Right atrium auricular region (tissue), 2 donors: ENCODE measurements around the gene ZC3H12C. TPM values are rescaled to one million over a fixed set of nuclear protein-coding genes. Genes with fewer than 3 reads are reported as not detected.
A peak's percentile ranks its signal among the peaks of the same experiment; 100 is the strongest.

Experiments used
- DNase-seq: peaks from one replicate; pipeline ENCODE4 v3.0.0-alpha.2; 2019; ENCODE audit warnings: low spot score
- H3K27ac ChIP-seq, 2 donors: fragments of 200-600 bp; sonication (generic); 1 replicate in 1 of 2; 2 replicates in 1 of 2; pipeline ENCODE4 v1.5.1; 2016 to 2019
- H3K27me3 ChIP-seq, 2 donors: fragments of 200-600 bp; sonication (generic); one replicate each; pipeline versions ENCODE4 v1.5.1 to v1.6.0; 2017 to 2019
- H3K36me3 ChIP-seq: fragments of 200-600 bp; sonication (generic); one replicate; pipeline ENCODE4 v1.5.1; 2016
- H3K4me1 ChIP-seq, 2 donors: fragments of 200-600 bp; sonication (generic); one replicate each; pipeline versions ENCODE4 v1.5.1 to v1.6.0; 2017 to 2019
- H3K4me3 ChIP-seq, 2 donors: fragments of 200-600 bp; sonication (generic); 1 replicate in 1 of 2; 2 replicates in 1 of 2; pipeline ENCODE4 v1.5.1; 2017 to 2019; ENCODE audit warnings: mild to moderate bottlenecking in 1 of 2, moderate library complexity in 1 of 2
- H3K9me3 ChIP-seq, 2 donors: fragments of 200-600 bp; sonication (generic); one replicate each; pipeline ENCODE4 v1.5.1; 2019
- CTCF ChIP-seq, 2 donors: fragments of 200-600 bp; sonication (generic); IDR thresholded peaks; one replicate each; pipeline ENCODE4 v1.5.1; 2019; ENCODE audit warnings: antibody characterized with exemption in 2 of 2
- total RNA-seq, 2 donors: library from RNA; depleted of rRNA; stranded (reverse); fragments of >200 nt; gene quantifications; one replicate each; pipeline ENCODE4 v1.1.0, GENCODE V29; 2016

Gene ZC3H12C
- total RNA-seq, 2 donors from 2014 or later: 12.7 to 14.7 TPM

- no peaks in the 10 kb centered on the region for H3K27me3 ChIP-seq
- DNase-seq: peak; percentile 47
- no peak for TF ChIP-seq CTCF (IDR thresholded peaks at IDR 0.05)
- no peaks in the 10 kb centered on the region for H3K9me3 ChIP-seq
- no peak overlapping the region for H3K27ac ChIP-seq
- H3K4me3 ChIP-seq: no peak overlapping the region
- H3K4me1 ChIP-seq: no peaks in the 10 kb centered on the region
- peaks cover 33% of the 10 kb centered on the region for H3K36me3 ChIP-seq
These were observed 72.1 kb downstream of the ZC3H12C start for GRCh38 chr11:110165039-110165925.

GRCh38 chr11:110168033-110168803 lies 75.0 kb downstream of the ZC3H12C start:
- no peak for TF ChIP-seq CTCF (IDR thresholded peaks at IDR 0.05)
- DNase-seq: no peak
- no peaks in the 10 kb centered on the region for H3K27me3 ChIP-seq

GRCh38 chr11:110169738-110170137 lies 76.5 kb downstream of the ZC3H12C start:
- no peak for DNase-seq
- H3K4me1 ChIP-seq: peaks cover 0 to 7% of the 10 kb centered on the region in 2 donors

More at GRCh38 chr11:110168033-110168803, 75.0 kb downstream of the ZC3H12C start:
- Histone ChIP-seq H3K4me1 (no peaks in the 10 kb centered on the region), H3K36me3 (peaks cover 26% of the 10 kb centered on the region), H3K9me3 (no peaks in the 10 kb centered on the region), H3K4me3 (no peak overlapping the region), H3K27ac (no peak overlapping the region)

GRCh38 chr11:110172468-110173065 lies 79.4 kb downstream of the ZC3H12C start:
- TF ChIP-seq CTCF (IDR thresholded peaks at IDR 0.05): no peak

More at GRCh38 chr11:110169738-110170137, 76.5 kb downstream of the ZC3H12C start:
- TF ChIP-seq CTCF (IDR thresholded peaks at IDR 0.05): no peak
- Histone ChIP-seq H3K27ac (no peak overlapping the region), H3K36me3 (peaks cover 14% of the 10 kb centered on the region), H3K27me3 (no peaks in the 10 kb centered on the region), H3K9me3 (no peaks in the 10 kb centered on the region), H3K4me3 (no peak overlapping the region)

GRCh38 chr11:110173811-110174644 lies 80.8 kb downstream of the ZC3H12C start:
- peak overlapping the region in 1 of 2 donors; percentile 17 for H3K4me3 ChIP-seq
- H3K27me3 ChIP-seq: no peaks in the 10 kb centered on the region
- H3K27ac ChIP-seq: no peak overlapping the region
- peak; percentile 69 to 87 for TF ChIP-seq CTCF (IDR thresholded peaks at IDR 0.05)
- no peaks in the 10 kb centered on the region for H3K9me3 ChIP-seq
- H3K4me1 ChIP-seq: peaks cover 0 to 7% of the 10 kb centered on the region in 2 donors
- H3K36me3 ChIP-seq: no peaks in the 10 kb centered on the region
- DNase-seq: peak; percentile 82

More at GRCh38 chr11:110172468-110173065, 79.4 kb downstream of the ZC3H12C start:
- H3K4me3 ChIP-seq: no peak overlapping the region
- no peaks in the 10 kb centered on the region for H3K36me3 ChIP-seq
- H3K9me3 ChIP-seq: no peaks in the 10 kb centered on the region
- no peaks in the 10 kb centered on the region for H3K27me3 ChIP-seq
- peak; percentile 36 for DNase-seq
- H3K4me1 ChIP-seq: peaks cover 0 to 7% of the 10 kb centered on the region in 2 donors
- H3K27ac ChIP-seq: no peak overlapping the region
